ENCODE results near the gene ZMYM1. TPM values are rescaled to one million over a fixed set of nuclear protein-coding genes. Genes with fewer than 3 reads are reported as not detected.
"Not testable (repeated sequence)": the region's sequence is repeated elsewhere in the genome, so short reads cannot be mapped to it uniquely, and the experiment has no call there.

Gene ZMYM1
- total RNA-seq, 2 donors from 2014 or later = 1.8 to 3.5 TPM

DNA sequence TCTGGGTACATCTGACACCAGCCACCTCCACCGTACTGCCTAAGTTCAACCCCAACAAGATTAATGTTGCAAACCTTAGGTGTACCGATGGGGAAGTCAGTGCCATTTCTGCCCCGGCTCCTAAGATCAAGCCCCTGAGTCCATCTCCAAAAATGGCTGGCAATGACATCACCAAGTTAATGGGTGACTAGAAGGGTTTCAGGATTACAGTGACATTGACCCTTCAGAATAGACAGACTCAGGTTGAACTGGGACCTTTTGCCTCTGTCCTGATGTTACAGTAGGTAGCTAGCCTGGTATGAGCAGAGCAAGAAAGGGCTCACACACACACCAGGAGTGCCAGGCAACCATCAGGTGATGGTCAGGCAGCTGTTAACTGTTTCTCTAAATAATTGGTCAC lies 25.8 kb upstream of the ZMYM1 start:
- peaks cover 2% of the 10 kb centered on the region for H3K27me3 Mint-ChIP-seq
- no peak for ATAC-seq (replicated peaks)
- H3K36me3 Mint-ChIP-seq (ENCODE audit: low read depth) = no peaks in the 10 kb centered on the region
- H3K27ac Mint-ChIP-seq = no peak overlapping the region
- no peaks in the 10 kb centered on the region for H3K4me1 Mint-ChIP-seq
- H3K9me3 Mint-ChIP-seq = no peaks in the 10 kb centered on the region
- no peak overlapping the region for H3K4me3 Mint-ChIP-seq

DNA sequence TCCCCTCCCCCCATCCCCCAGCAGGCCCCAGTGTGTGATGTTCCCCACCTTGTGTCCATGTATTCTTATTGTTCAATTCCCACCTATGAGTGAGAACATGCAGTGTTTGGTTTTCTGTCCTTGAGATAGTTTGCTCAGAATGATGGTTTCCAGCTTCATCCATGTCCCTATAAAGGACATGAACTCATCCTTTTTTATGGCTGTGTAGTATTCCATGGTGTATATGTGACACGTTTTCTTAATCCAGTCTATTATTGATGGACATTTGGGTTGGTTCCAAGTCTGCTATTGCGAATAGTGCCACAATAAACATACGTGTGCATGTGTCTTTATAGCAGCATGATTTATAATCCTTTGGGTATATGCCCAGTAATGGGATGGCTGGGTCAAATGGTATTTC lies 24.9 kb upstream of the ZMYM1 start:
- not testable (repeated sequence) for ATAC-seq (replicated peaks); H3K4me1 Mint-ChIP-seq; H3K36me3 Mint-ChIP-seq (ENCODE audit: low read depth); H3K27me3 Mint-ChIP-seq; H3K9me3 Mint-ChIP-seq; H3K4me3 Mint-ChIP-seq; H3K27ac Mint-ChIP-seq

DNA sequence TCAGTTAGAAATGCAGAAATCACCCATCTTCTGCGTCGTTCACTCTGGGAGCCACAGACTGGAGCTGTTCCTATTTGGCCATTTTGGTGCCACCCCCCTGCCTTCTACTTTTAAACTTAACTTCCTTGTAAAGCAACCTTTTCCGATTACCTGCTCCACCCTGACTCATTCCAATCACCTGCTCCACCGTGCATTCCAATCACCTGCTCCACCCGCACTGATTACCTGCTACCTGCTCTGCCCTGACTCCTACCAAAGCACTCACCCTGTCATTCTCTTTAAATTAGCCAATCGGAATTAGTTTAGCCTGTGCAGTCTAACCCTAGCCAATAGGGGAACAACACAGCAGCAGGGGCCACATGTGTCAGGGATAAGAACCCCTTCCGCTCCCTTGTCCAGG lies 20.9 kb upstream of the ZMYM1 start:
- H3K36me3 Mint-ChIP-seq (ENCODE audit: low read depth); H3K27ac Mint-ChIP-seq: not testable (repeated sequence)

DNA sequence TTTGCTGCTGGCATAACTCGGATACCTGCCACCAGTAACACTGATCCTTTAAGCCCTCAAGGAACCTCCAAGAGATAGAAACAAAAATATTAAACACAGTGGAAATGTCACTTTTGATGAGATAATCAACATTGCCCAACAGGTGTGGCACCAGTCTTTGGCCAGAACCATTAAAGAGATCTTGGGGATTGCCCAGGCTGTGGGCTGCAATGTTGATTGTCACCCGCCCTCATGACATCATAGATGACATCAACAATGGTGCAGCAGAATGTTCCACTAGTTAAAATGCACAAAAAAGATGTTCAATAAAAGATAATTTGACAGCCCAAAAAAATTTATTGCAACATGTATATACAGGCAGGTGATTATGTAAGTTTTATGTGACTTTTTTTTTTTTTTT lies 20.2 kb upstream of the ZMYM1 start:
- Mint-ChIP-seq H3K27ac (no peak overlapping the region), H3K27me3 (peaks cover 12% of the 10 kb centered on the region), H3K36me3 (ENCODE audit: low read depth) (no peaks in the 10 kb centered on the region), H3K9me3 (no peaks in the 10 kb centered on the region), H3K4me1 (no peaks in the 10 kb centered on the region), H3K4me3 (no peak overlapping the region)
- ATAC-seq (replicated peaks) = no peak

More for the DNA sequence above, 20.9 kb upstream of the ZMYM1 start:
- not testable (repeated sequence) for ATAC-seq (replicated peaks); H3K4me1 Mint-ChIP-seq; H3K9me3 Mint-ChIP-seq; H3K4me3 Mint-ChIP-seq
- peaks cover 12% of the 10 kb centered on the region for H3K27me3 Mint-ChIP-seq

DNA sequence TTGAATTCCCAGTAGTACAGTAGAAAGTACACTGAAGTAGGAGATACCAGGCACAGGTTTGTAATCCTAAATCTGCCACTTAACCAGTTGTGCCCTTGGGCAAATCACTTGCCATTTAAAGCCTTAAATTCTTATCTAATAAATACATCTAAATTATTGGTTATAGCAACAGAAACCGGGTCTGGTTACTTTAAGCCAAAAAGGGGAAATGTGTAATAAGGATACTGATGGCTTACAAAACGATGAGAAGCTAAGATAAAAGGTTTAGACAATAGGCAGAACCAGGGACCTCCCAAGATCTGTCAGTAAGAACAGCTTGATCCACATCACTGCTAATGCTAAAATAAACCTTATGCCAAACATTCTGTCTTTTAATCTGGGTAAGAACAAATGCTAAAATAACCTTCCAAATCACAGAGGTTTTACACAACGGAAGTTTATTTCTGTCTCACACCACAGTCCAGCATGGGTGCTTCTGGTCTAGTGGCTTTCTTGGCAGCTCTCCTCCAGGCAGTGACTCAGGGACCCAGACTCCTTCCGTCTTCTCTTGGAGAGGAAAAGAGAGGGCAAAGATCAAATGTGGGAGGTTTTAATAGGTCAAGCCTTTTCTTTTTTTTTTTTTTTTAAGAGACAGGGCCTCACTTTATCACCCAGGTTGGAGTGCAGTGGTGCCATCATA lies 16.5 kb upstream of the ZMYM1 start:
- no peaks in the 10 kb centered on the region for H3K9me3 Mint-ChIP-seq
- H3K4me3 Mint-ChIP-seq = no peak overlapping the region
- H3K4me1 Mint-ChIP-seq = no peaks in the 10 kb centered on the region
- H3K27me3 Mint-ChIP-seq = peaks cover 16% of the 10 kb centered on the region
- no peak overlapping the region for H3K27ac Mint-ChIP-seq
- no peaks in the 10 kb centered on the region for H3K36me3 Mint-ChIP-seq (ENCODE audit: low read depth)
- ATAC-seq (replicated peaks) = no peak

DNA sequence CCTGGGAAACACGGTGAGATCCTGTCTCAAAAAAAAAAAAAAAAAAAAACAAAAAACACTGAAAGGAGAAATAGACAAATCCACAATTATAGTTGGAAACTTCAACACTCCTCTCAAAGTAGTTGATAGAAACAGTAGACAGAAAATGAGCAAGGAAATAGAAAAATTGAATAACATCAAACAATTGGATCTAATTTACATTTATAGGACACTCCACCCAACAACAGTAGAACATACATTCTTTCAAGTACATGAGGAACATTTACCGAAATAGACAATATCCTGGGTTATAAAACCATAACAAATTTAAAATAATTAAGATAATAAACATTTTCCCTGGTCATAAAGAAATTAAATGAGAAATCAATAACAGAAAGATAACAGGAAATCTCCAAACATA lies 14.9 kb upstream of the ZMYM1 start:
- no peaks in the 10 kb centered on the region for H3K36me3 Mint-ChIP-seq (ENCODE audit: low read depth)
- no peak for ATAC-seq (replicated peaks)
- H3K27me3 Mint-ChIP-seq = peaks cover 13% of the 10 kb centered on the region
- H3K27ac Mint-ChIP-seq = no peak overlapping the region
- no peaks in the 10 kb centered on the region for H3K4me1 Mint-ChIP-seq
- no peak overlapping the region for H3K4me3 Mint-ChIP-seq
- H3K9me3 Mint-ChIP-seq = no peaks in the 10 kb centered on the region

DNA sequence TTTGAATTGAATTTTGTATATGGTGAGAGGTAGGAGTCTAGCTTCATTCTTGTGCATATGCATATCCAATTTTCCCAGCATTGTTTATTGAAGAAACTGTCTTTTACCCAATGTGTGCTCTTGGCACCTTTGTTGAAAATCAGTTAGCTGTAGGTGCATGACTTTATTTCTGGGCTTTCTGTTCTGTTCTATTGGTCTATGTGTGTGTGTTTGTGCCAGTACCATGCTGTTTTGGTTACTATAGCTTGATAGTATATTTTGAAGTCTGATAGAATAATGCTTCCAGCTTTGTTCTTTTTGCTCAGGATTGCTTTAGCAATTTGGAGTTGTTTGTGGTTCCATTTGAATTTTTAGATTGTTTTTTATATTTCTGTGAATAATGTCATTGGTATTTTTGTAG lies 9.4 kb upstream of the ZMYM1 start:
- no peak overlapping the region for H3K27ac Mint-ChIP-seq
- peaks cover 8% of the 10 kb centered on the region for H3K27me3 Mint-ChIP-seq
- H3K9me3 Mint-ChIP-seq = no peaks in the 10 kb centered on the region
- H3K36me3 Mint-ChIP-seq (ENCODE audit: low read depth) = no peaks in the 10 kb centered on the region
- no peaks in the 10 kb centered on the region for H3K4me1 Mint-ChIP-seq
- no peak for ATAC-seq (replicated peaks)
- no peak overlapping the region for H3K4me3 Mint-ChIP-seq

DNA sequence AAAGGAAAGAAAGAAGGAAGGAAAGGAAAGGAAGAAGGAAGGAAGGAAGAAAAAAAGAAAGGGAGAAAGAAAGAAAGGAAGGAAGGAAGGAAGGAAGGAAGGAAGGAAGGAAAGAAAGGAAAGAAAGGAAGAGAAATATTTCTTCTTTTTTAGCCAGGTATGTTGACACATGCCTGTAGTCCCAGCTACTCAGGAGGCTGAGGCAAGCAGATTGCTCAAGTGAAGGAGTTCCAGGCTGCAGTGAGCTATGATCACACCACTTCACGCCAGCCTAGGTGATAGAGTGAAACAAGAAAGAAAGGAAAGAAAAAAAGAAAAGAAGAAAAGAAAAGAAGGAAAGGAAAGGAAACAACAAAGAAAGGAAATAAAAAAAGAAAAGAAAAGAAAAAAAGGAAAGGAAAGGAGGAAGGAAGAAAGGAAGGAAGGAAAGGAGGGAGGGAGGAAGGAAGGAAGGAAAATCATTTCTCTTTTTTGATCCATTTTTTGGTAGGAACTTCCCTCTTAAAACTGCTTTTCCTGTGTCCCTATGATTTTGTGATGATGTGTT lies 5.8 kb upstream of the ZMYM1 start:
- Mint-ChIP-seq H3K27me3 (peaks cover 10% of the 10 kb centered on the region), H3K4me3 (no peak overlapping the region), H3K36me3 (ENCODE audit: low read depth) (no peaks in the 10 kb centered on the region), H3K9me3 (no peaks in the 10 kb centered on the region), H3K27ac (no peak overlapping the region), H3K4me1 (no peaks in the 10 kb centered on the region)
- ATAC-seq (replicated peaks) = no peak

DNA sequence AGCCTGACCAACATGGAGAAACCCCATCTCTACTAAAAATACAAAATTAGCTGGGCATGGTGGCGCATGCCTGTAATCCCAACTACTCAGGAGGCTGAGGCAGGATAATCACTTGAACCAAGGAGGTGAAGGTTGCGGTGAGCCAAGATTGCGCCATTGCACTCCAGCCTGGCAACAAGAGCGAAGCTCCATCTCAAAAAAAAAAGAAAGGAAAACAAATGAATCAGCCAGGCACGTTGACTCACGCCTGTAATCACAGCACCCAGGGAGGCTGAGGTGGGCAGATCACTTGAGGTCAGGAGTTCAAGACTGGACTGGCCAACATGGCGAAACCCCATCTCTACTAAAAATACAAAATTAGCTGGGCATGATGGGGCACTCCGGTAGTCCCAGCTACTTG lies 2.8 kb upstream of the ZMYM1 start:
- not testable (repeated sequence) for ATAC-seq (replicated peaks); H3K36me3 Mint-ChIP-seq (ENCODE audit: low read depth); H3K4me3 Mint-ChIP-seq

DNA sequence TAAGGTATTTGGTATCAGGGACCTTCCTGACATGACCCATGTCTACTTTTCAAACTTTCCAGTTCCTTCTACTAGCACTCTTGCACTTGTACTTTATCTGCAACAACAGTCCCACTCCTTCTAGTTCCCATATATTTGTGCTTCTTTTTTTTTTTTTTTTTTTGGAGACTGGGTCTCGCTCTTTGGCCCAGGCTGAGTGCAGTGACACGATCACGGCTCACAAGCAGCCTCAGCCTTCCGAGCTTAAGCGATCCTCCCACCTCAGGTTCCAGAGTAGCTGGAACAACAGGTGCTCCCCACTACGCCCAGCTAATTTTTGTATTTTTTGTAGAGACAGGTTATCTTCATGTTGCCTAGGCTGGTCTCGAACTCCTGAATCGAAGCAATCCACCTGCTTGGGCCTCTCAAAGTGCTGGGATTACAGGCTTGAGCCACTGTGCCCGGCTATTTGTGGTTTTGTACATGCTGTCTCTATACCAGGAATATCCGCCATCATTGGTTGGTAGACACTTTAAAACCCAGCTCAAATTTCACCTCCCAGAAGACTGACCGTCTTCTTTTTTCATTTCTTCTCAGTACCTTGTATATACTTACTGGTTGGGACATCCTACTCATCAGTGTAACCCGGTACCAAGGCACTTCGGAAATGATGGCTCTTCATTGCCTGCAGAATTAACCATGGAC lies 1.1 kb downstream of the ZMYM1 start:
- peaks cover 10% of the 10 kb centered on the region for H3K4me1 Mint-ChIP-seq
- H3K9me3 Mint-ChIP-seq = no peaks in the 10 kb centered on the region
- peaks cover 5% of the 10 kb centered on the region for H3K27me3 Mint-ChIP-seq
- peak overlapping the region; percentile 92 for H3K4me3 Mint-ChIP-seq
- ATAC-seq (replicated peaks) = no peak
- no peaks in the 10 kb centered on the region for H3K36me3 Mint-ChIP-seq (ENCODE audit: low read depth)
- peak overlapping the region; percentile 98 for H3K27ac Mint-ChIP-seq

More for the DNA sequence above, 2.8 kb upstream of the ZMYM1 start:
- H3K9me3 Mint-ChIP-seq, H3K4me1 Mint-ChIP-seq, H3K27me3 Mint-ChIP-seq, H3K27ac Mint-ChIP-seq: not testable (repeated sequence)

DNA sequence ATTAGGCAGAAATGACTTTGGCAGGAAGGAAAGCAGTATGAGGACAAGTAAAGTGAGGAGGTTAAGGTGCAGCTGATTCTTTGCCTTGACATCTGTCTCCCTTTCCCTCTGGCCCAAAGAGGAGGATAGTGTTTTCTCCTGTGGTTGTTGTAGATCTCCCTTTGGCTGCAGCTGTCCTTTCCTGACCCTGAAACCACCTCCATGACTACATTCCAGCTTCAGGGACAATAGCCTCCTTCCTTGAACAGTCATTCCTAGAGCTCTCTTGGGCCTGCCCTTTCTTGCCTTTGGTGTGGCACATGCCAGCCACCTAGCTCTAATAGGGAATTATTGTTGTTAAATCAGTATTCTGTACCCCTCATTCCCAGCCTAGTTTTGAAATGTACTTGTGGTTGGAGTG lies 6.2 kb downstream of the ZMYM1 start:
- Mint-ChIP-seq H3K9me3 (no peaks in the 10 kb centered on the region), H3K27me3 (no peaks in the 10 kb centered on the region), H3K4me3 (no peak overlapping the region), H3K27ac (no peak overlapping the region), H3K36me3 (ENCODE audit: low read depth) (no peaks in the 10 kb centered on the region), H3K4me1 (peaks cover 9% of the 10 kb centered on the region)
- ATAC-seq (replicated peaks) = no peak

DNA sequence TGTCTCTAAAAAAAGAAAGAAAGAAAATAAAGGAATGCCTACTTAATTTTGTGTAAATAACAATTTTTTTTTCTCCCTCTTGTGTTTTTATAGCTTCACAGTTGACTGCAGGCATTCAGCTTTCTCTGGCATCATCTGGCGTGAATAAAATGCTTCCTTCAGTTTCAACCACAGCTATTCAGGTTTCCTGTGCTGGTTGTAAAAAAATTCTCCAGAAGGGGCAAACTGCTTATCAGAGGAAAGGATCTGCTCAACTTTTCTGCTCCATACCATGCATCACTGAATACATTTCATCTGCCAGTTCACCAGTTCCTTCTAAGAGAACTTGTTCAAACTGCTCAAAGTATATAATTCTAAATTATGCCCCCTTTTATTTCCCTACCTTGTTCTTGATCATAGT lies 18.0 kb downstream of the ZMYM1 start:
- no peak for ATAC-seq (replicated peaks)

DNA sequence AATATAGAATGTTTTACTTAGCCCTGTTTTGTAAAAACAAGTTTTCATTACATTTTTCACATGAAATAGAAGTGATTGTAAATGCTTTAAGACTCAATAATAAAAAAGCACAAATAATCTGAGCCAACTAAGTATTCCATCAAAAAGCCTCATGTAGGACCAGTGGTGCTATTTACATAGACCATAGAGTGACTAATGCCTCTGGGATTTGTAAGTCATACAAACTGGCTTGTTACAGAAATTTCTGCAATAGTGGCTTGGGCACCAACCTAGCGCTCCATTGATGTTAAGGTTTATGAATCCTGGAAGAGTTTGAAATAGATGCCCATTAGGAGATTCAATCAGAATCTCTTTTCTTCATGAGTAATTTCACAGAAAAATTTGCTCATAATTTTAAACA lies 31.9 kb downstream of the ZMYM1 start:
- no peak overlapping the region for H3K4me3 Mint-ChIP-seq
- H3K27ac Mint-ChIP-seq = no peak overlapping the region
- H3K4me1 Mint-ChIP-seq = no peaks in the 10 kb centered on the region

More for the DNA sequence above, 18.0 kb downstream of the ZMYM1 start:
- Mint-ChIP-seq H3K4me1 (no peaks in the 10 kb centered on the region), H3K27me3 (no peaks in the 10 kb centered on the region), H3K27ac (peak overlapping the region; percentile 2), H3K36me3 (ENCODE audit: low read depth) (peaks cover 49% of the 10 kb centered on the region), H3K4me3 (no peak overlapping the region), H3K9me3 (no peaks in the 10 kb centered on the region)

DNA sequence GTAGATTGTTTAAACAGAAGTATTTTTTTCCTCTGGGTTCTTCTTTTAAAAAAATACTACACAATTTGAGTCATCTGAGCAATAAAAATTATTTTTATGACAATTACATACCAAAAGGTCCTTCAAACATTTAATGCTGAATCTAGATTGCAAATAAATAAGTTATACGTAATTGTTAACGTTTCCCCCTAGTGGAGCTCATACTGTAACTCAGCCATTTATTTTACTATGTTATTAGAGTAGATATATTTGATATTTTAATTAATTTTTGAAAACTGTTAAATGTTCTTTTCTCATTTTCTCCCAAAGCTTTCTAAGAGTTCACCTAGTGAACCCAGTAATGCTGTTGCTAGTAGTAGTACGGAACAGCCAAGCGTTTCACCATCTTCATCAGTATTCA lies 33.5 kb downstream of the ZMYM1 start:
- ATAC-seq (replicated peaks) = no peak
- peaks cover 16% of the 10 kb centered on the region for H3K36me3 Mint-ChIP-seq (ENCODE audit: low read depth)
- H3K9me3 Mint-ChIP-seq = no peaks in the 10 kb centered on the region
- H3K27me3 Mint-ChIP-seq = no peaks in the 10 kb centered on the region
- H3K4me1 Mint-ChIP-seq = no peaks in the 10 kb centered on the region
- H3K27ac Mint-ChIP-seq = no peak overlapping the region
- no peak overlapping the region for H3K4me3 Mint-ChIP-seq

More for the DNA sequence above, 31.9 kb downstream of the ZMYM1 start:
- no peaks in the 10 kb centered on the region for H3K27me3 Mint-ChIP-seq
- H3K36me3 Mint-ChIP-seq (ENCODE audit: low read depth) = peaks cover 16% of the 10 kb centered on the region
- H3K9me3 Mint-ChIP-seq = no peaks in the 10 kb centered on the region
- no peak for ATAC-seq (replicated peaks)

Data from activated T-helper 17 cell treated with anti-CD3 and anti-CD28 coated beads, Interleukin-2, amount 50 U/mL, for 72 hours (primary cell).